Measurements from ENCODE around the gene SLC17A8. TPM values are rescaled to one million over a fixed set of nuclear protein-coding genes. Genes with fewer than 3 reads are reported as not detected.

The SLC17A8 gene
- polyA plus RNA-seq, 1 donor from 2014 or later, result 0.22 TPM

GRCh38 chr12:100376161-100376560 lies 19.3 kb downstream of the SLC17A8 start:
- TF ChIP-seq REST (IDR thresholded peaks at IDR 0.05; ENCODE audit: borderline replicate concordance), result no peak
- no peak for TF ChIP-seq RAD21 (conservative IDR thresholded peaks at IDR 0.05)
- no peak for TF ChIP-seq SMC3 (conservative IDR thresholded peaks at IDR 0.05; ENCODE audit: poor library complexity)
- no peak for TF ChIP-seq MXI1 (conservative IDR thresholded peaks at IDR 0.05; ENCODE audit: poor library complexity, severe bottlenecking)
- no peak for TF ChIP-seq CTCF (IDR thresholded peaks at IDR 0.05; ENCODE audit: poor library complexity, severe bottlenecking)
- no peak for TF ChIP-seq TAF1 (IDR thresholded peaks at IDR 0.05; ENCODE audit: low read depth)
- TF ChIP-seq EP300 (conservative IDR thresholded peaks at IDR 0.05; ENCODE audit: poor library complexity, severe bottlenecking), result no peak
- TF ChIP-seq POLR2AphosphoS5 (IDR thresholded peaks at IDR 0.05), result no peak
- no peak for TF ChIP-seq EZH2 (IDR thresholded peaks at IDR 0.05; ENCODE audit: borderline replicate concordance, insufficient read depth, low read length, poor library complexity, severe bottlenecking)
- no peak overlapping the region for H3K9ac ChIP-seq (ENCODE audit: low read length)
- no peaks in the 10 kb centered on the region for H4K20me1 ChIP-seq (ENCODE audit: insufficient read depth)

GRCh38 chr12:100381379-100381778 lies 24.5 kb downstream of the SLC17A8 start:
- no peak overlapping the region for H3K4me2 ChIP-seq (ENCODE audit: low read length)
- H3K9ac ChIP-seq (ENCODE audit: low read length), result no peak overlapping the region
- H3K79me2 ChIP-seq (replicated peaks; ENCODE audit: insufficient read depth, low read length), result no peaks in the 10 kb centered on the region
- H3K4me3 ChIP-seq (ENCODE audit: low read length), result no peak overlapping the region
- H4K20me1 ChIP-seq (ENCODE audit: insufficient read depth), result no peaks in the 10 kb centered on the region
- peaks cover 2% of the 10 kb centered on the region for H3K27me3 ChIP-seq (ENCODE audit: insufficient read depth, low read depth, low read length)
- no peaks in the 10 kb centered on the region for H3K9me3 ChIP-seq (ENCODE audit: low read length)
- H3K9me2 ChIP-seq (ENCODE audit: insufficient read depth, low read length), result no peaks in the 10 kb centered on the region
- TF ChIP-seq MXI1 (conservative IDR thresholded peaks at IDR 0.05; ENCODE audit: poor library complexity, severe bottlenecking) (no peak), EZH2 (IDR thresholded peaks at IDR 0.05; ENCODE audit: borderline replicate concordance, insufficient read depth, low read length, poor library complexity, severe bottlenecking) (no peak), RAD21 (conservative IDR thresholded peaks at IDR 0.05) (no peak), POLR2AphosphoS5 (IDR thresholded peaks at IDR 0.05) (no peak), SMC3 (conservative IDR thresholded peaks at IDR 0.05; ENCODE audit: poor library complexity) (no peak), REST (IDR thresholded peaks at IDR 0.05; ENCODE audit: borderline replicate concordance) (no peak), EP300 (conservative IDR thresholded peaks at IDR 0.05; ENCODE audit: poor library complexity, severe bottlenecking) (no peak), TAF1 (IDR thresholded peaks at IDR 0.05; ENCODE audit: low read depth) (no peak), CTCF (IDR thresholded peaks at IDR 0.05; ENCODE audit: poor library complexity, severe bottlenecking) (no peak)
- H3K27ac ChIP-seq (ENCODE audit: low read length), result no peak overlapping the region
- H3K36me3 ChIP-seq (ENCODE audit: insufficient read depth, low read length), result no peaks in the 10 kb centered on the region
- H3F3A ChIP-seq (ENCODE audit: insufficient read depth, low read length, poor library complexity, severe bottlenecking), result no peaks in the 10 kb centered on the region
- H2AFZ ChIP-seq (ENCODE audit: low read depth, low read length), result no peak overlapping the region

More at GRCh38 chr12:100376161-100376560, 19.3 kb downstream of the SLC17A8 start:
- H3K4me2 ChIP-seq (ENCODE audit: low read length), result no peak overlapping the region
- no peaks in the 10 kb centered on the region for H3K36me3 ChIP-seq (ENCODE audit: insufficient read depth, low read length)
- no peak overlapping the region for H2AFZ ChIP-seq (ENCODE audit: low read depth, low read length)
- peaks cover 18% of the 10 kb centered on the region for H3K27me3 ChIP-seq (ENCODE audit: insufficient read depth, low read depth, low read length)
- H3K4me3 ChIP-seq (ENCODE audit: low read length), result no peak overlapping the region
- H3K27ac ChIP-seq (ENCODE audit: low read length), result no peak overlapping the region
- no peaks in the 10 kb centered on the region for H3K9me2 ChIP-seq (ENCODE audit: insufficient read depth, low read length)
- H3K79me2 ChIP-seq (replicated peaks; ENCODE audit: insufficient read depth, low read length), result no peaks in the 10 kb centered on the region
- H3K9me3 ChIP-seq (ENCODE audit: low read length), result no peaks in the 10 kb centered on the region
- no peaks in the 10 kb centered on the region for H3F3A ChIP-seq (ENCODE audit: insufficient read depth, low read length, poor library complexity, severe bottlenecking)
